Measurements from ENCODE around the gene EGF.
"Not testable (repeated sequence)": the region's sequence is repeated elsewhere in the genome, so short reads cannot be mapped to it uniquely, and the experiment has no call there.

The EGF gene

GRCh38 chr4:109912706-109913595, at the start of gene EGF:
EGF (plus strand) TSS chr4:109912883; CDS start chr4:109913336, 453 bp downstream.
- DNase-seq = no peak

DNA sequence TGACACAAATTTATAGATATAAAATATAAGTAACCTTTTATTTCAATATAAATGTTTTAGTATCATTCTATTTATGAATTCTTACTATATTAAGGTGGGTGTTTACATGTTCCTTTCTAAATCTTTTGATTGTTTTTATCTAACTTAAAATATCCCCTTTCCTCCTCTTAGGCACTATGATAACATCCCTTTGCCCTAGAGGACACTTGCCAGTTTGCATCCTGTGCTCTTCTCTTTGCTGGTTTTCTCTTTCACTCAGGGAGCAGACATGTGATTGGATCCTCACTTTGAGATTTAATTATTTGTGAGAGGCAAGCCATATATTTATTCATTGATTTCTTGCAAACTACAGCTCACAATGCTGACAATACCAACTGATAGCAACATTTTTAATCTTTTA, 48.5 kb upstream of the EGF start:
- no peak for DNase-seq

- DNase-seq = no peak
These were observed 42.6 kb upstream of the EGF start for GRCh38 chr4:109870061-109870460.

DNA sequence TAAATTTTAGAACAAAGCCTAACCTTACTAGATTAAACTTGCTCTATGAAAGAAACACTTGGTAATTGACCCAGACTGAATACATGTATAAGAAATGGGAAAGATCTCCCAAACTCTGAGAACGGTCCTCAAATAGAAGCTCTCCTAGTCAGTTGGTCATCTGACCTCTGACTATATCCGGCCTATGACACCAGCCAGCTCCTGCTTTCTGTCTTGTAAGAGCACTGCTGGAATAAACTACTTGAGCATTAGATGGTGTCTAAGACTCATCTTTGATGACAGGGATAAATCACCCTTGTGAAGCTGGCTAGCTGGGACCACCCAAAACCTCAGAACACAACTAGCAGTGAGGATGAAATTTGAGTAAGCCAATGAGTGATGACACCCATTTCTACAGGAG, 40.6 kb upstream of the EGF start:
- DNase-seq = no peak

- DNase-seq = no peak
These were observed 39.6 kb upstream of the EGF start for GRCh38 chr4:109872950-109873656.

- no peak for DNase-seq
These were observed 38.7 kb upstream of the EGF start for GRCh38 chr4:109873791-109874514.

- no peak for DNase-seq
These were observed 37.6 kb upstream of the EGF start for GRCh38 chr4:109875106-109875505.

DNA sequence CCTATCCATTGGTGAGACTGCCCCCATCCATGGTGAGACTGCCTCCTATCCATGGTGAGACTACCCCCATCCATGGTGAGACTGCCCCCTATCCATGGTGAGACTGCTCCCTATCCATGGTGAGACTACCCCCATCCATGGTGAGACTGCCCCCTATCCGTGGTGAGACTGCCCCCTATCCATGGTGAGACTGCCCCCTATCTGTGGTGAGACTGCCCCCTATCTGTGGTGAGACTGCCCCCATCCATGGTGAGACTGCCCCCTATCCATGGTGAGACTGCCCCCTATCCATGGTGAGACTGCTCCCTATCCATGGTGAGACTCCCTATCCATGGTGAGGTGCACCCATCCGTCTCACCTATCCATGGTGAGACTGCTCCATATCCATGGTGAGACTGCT, 37.1 kb upstream of the EGF start:
- DNase-seq = not testable (repeated sequence)

DNA sequence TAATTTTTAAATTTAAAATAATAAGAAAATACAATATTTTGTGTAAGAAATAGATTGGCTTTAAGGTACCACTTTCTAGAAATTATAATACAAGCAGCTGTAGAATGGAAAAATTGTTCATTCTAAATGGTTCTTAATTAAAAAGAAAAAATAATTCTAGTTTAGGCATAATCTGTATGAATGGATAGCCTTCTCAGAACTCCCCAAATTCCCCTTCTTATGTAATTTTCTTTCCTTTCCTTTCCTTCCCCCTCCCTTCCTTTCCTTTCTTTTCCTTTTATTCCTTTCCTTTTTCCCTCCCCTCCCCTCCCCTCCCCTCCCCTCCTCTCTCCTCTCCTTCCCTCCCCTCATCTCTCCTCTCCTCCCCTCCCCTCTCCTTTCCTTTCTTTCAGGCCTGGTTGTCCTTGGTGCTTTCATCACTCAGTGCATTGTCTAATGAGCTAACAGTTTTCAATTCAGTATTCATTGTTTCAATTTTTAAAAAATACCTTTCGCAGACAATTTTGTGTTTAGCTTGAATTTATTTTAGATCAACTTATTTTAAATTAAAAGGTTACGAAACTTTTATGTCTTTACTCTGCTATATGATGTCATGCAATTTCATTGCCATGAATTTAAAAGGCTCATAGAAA, 35.9 kb upstream of the EGF start:
- no peak for DNase-seq

GRCh38 chr4:109877400-109877799, 35.3 kb upstream of the EGF start:
- DNase-seq = no peak

GRCh38 chr4:109878355-109878754, 34.3 kb upstream of the EGF start:
- no peak for DNase-seq

- DNase-seq = no peak
These were observed 33.6 kb upstream of the EGF start for GRCh38 chr4:109879081-109879480.

DNA sequence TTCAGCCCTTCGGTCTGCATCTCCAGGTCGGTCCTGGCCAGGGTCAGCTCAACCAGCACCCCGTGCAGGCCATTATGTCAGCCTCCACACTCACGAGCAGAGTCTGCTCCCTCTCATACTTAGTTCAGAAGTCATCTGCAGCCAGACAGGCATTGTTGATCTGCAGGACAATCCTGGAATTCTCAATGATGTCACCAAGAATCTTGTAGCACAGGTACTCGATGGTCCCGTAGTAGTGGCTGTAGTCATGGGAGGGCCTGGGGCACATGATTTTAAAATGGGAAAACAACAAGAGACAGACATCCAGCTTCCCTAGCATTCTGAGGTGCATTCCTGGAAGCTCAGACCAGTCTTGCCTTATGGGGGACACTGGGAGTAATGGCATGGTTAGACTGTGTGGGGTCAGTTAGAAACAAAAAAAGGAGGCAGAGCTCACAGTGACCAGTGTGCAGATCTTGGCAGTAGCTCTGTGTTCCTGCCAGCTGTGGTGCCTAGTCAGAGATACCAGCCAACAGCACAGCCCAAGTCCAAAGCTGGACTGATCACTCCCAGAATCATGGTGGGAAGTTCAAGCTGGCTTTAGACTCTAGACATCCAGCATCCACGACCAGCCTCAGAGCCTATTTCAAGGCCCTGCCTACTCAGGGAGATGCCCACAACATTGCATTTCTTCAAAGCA, 32.9 kb upstream of the EGF start:
- no peak for DNase-seq

GRCh38 chr4:109886303-109886702, 26.4 kb upstream of the EGF start:
- no peak for DNase-seq

DNA sequence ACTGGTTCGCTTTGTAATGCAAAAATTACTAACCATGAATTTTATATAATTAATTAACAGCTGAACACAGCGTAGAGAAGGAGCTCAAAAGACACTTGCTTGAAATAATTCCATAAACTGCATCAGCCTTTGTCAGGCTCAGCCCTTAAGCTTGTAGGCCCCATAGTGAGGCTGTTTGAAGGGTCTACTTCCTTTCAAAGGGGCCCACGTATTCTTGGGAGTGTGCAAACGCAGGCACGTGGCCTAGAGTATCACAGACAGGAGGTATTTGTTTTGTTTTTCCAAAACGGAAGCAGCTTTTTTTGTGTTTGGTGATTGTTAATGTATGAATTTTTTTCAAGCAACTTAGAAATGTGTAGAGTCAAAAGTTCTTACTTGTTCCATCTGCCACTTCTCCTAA, 25.6 kb upstream of the EGF start:
- no peak for DNase-seq

DNA sequence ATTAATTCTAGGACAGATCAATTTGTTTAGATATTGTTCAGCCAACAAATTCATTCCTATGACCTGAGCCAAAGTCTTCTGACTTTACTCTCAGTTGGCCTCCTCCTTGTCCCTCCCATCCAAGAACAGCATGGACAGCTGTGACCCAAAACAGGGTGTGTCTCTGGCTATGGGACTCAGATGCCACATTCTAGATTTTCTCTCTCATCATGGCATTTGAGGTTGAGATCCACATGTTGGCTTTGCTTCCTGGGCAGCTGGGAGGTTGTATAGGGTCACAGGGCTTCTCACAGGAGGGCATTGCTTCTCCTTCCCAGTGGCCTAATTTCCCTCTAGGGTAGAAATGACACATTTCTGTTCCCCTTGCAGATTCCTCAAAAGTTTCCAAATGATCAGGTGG, 22.6 kb upstream of the EGF start:
- no peak for DNase-seq

GRCh38 chr4:109902559-109903251, 10.0 kb upstream of the EGF start:
- DNase-seq = no peak

DNA sequence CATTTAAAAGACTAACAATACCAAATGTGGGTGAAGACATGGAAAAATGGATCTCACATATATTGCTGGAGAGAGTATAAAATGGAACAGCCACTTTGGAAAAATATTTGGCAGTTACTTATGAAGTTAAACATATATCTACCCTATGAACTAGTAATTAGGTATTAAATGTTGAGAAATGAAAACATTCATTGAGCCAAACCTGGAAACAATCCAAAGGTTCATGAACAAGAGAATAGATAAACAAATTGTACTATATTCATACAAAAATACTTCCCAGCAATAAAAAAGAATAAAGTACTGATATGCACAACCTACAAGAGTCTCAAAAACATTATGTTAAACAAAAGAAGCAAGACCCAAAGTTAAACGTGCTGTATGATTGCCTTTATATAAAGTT, 4.0 kb upstream of the EGF start:
- no peak for DNase-seq

DNA sequence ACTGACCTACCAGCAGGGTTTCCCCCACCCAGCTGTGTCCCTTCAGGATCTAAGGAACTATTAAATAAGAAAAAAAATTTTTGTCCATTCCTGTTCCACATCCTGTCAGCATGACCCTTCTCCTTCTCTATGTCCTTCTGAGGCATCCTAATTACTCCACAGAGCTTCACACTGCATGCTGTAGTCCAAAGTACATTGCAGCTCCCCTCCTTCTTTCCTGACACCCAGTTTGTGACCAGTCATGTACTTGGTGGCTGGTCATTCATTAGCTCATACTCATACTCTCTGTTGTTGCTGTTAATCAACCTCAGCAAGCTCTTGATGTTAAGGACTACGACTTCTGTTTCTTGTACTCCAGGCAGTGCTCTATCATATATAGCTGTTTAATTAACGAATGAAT, 2.4 kb upstream of the EGF start:
- no peak for DNase-seq

- DNase-seq = no peak
These were observed 1.0 kb downstream of the EGF start for GRCh38 chr4:109913596-109914241.

- DNase-seq = no peak
These were observed 1.6 kb downstream of the EGF start for GRCh38 chr4:109914322-109914721.
